KMS-11 (cell line): ENCODE results near the gene ITGA8.

Experiments used
- H2AFZ ChIP-seq: fragments of 200-600 bp; sonication (generic); 2 replicates; pipeline ENCODE4 v1.6.1; 2016; ENCODE audit warnings: antibody characterized with exemption, mixed run types, low read depth
- H3K27ac ChIP-seq: fragments of 200-600 bp; sonication (generic); 2 replicates; pipeline ENCODE4 v1.6.1; 2016; ENCODE audit warnings: mild to moderate bottlenecking, mixed run types
- H3K27me3 ChIP-seq: fragments of 200-600 bp; sonication (generic); 2 replicates; pipeline ENCODE4 v1.6.1; 2017; ENCODE audit warnings: mild to moderate bottlenecking, low read depth, mixed run types, moderate library complexity; ENCODE audit not compliant: insufficient read depth
- H3K36me3 ChIP-seq: fragments of 200-600 bp; sonication (generic); 2 replicates; pipeline ENCODE4 v1.6.1; 2017; ENCODE audit warnings: mild to moderate bottlenecking, mixed run types; ENCODE audit not compliant: insufficient read depth
- H3K4me1 ChIP-seq: fragments of 200-600 bp; sonication (generic); 2 replicates; pipeline ENCODE4 v1.6.1; 2016; ENCODE audit warnings: mild to moderate bottlenecking, low read depth, mixed run types; ENCODE audit not compliant: poor library complexity, severe bottlenecking
- H3K4me2 ChIP-seq: fragments of 200-600 bp; sonication (generic); 2 replicates; pipeline ENCODE4 v1.7.0; 2016; ENCODE audit warnings: mild to moderate bottlenecking, mixed run types
- H3K4me3 ChIP-seq: fragments of 200-600 bp; sonication (generic); IDR thresholded peaks from 2 replicates; pipeline ENCODE4 v1.6.1; 2017; ENCODE audit warnings: low read depth, low read length, mixed read lengths; ENCODE audit not compliant: insufficient read depth
- H3K79me2 ChIP-seq: fragments of 200-600 bp; sonication (generic); 2 replicates; pipeline ENCODE4 v1.6.1; 2016; ENCODE audit warnings: low read depth, mixed run types; ENCODE audit not compliant: insufficient read depth
- H3K9ac ChIP-seq: fragments of 200-600 bp; sonication (generic); 2 replicates; pipeline ENCODE4 v1.6.1; 2016; ENCODE audit warnings: mild to moderate bottlenecking, mixed run types
- H4K20me1 ChIP-seq: fragments of 200-600 bp; sonication (generic); 2 replicates; pipeline ENCODE4 v1.6.1; 2016; ENCODE audit warnings: mild to moderate bottlenecking, mixed run types; ENCODE audit not compliant: insufficient read depth
- TF ChIP-seq, protein P1 (sequence below): fragments of 200-600 bp; sonication (generic); conservative IDR thresholded peaks from 2 replicates; pipeline ENCODE4 v1.6.1; 2017; ENCODE audit warnings: low read depth, mild to moderate bottlenecking, antibody characterized with exemption, low read length, moderate library complexity, mixed read lengths

Gene ITGA8

DNA sequence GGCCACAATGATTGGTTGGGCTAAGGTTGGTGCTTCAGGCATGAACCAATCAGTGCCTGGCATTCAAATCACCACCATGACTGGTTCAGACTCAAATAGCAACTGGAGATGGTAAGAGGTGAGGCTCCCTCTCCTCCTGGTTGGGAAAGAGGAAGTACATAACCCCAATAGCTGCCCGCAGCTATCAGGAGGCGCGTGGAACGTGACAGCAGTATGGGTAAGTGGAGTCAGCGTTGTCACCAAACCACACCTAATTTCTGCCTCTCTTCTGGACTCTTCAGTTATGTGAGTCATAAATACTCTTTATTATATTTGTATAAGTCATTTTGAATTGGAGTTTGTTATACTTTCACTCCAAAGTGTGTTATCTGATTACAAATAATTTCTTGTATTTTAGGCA is 17.9 kb upstream of the ITGA8 start:
- Histone ChIP-seq H3K36me3 (no peaks in the 10 kb centered on the region), H3K27ac (no peak overlapping the region)
- TF ChIP-seq, protein P1, sequence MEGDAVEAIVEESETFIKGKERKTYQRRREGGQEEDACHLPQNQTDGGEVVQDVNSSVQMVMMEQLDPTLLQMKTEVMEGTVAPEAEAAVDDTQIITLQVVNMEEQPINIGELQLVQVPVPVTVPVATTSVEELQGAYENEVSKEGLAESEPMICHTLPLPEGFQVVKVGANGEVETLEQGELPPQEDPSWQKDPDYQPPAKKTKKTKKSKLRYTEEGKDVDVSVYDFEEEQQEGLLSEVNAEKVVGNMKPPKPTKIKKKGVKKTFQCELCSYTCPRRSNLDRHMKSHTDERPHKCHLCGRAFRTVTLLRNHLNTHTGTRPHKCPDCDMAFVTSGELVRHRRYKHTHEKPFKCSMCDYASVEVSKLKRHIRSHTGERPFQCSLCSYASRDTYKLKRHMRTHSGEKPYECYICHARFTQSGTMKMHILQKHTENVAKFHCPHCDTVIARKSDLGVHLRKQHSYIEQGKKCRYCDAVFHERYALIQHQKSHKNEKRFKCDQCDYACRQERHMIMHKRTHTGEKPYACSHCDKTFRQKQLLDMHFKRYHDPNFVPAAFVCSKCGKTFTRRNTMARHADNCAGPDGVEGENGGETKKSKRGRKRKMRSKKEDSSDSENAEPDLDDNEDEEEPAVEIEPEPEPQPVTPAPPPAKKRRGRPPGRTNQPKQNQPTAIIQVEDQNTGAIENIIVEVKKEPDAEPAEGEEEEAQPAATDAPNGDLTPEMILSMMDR: no peak

DNA sequence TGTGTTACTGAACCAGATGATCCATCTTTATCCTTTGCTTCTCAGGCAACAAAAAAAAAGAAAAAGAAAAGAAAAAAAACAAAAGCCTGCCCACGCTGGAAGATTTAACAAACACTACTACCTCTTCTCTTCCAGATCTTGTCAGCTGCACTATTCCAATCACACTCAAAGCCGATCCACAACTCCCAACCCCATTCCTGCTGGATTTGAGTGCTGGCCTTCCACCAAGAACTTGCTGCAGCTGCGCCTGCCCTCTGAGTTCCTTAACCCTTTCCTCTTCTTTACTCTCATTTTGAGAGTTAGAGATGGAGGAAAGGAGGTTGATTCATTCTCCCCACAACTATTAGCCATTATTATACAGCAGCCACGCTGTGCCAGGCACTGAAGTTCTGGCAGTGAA is 16.0 kb upstream of the ITGA8 start:
- Histone ChIP-seq H3K27me3 (no peaks in the 10 kb centered on the region), H4K20me1 (no peaks in the 10 kb centered on the region), H3K27ac (no peak overlapping the region), H3K9ac (no peak overlapping the region), H3K79me2 (no peaks in the 10 kb centered on the region), H2AFZ (no peak overlapping the region), H3K4me3 (no peak overlapping the region), H3K4me2 (no peak overlapping the region), H3K36me3 (no peaks in the 10 kb centered on the region), H3K4me1 (no peaks in the 10 kb centered on the region)
- TF ChIP-seq, protein P1: no peak

More for the DNA sequence above, 17.9 kb upstream of the ITGA8 start:
- Histone ChIP-seq H3K4me1 (no peaks in the 10 kb centered on the region), H3K27me3 (no peaks in the 10 kb centered on the region), H3K4me2 (no peak overlapping the region), H3K79me2 (no peaks in the 10 kb centered on the region), H2AFZ (no peak overlapping the region), H4K20me1 (no peaks in the 10 kb centered on the region), H3K9ac (no peak overlapping the region), H3K4me3 (no peak overlapping the region)

DNA sequence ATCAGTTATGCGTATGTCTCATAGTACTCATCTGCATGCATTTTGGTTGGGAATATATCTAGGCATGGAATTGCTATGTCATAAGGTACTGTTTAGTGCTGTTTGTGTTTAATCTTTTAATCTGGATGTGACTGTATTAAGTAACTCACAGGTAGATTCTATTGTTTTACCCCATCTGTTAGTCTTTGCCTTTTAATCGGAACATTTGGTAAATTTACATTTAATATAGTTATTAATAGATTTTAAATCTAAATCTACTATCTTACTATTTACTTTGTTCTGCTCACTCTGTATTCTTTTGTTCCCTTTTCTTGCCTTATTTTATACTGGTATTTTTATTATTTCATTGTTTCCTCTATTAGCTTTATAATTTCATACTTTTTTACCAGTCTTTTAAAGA is 10.6 kb upstream of the ITGA8 start:
- no peaks in the 10 kb centered on the region for H3K36me3 ChIP-seq
- H2AFZ ChIP-seq: no peak overlapping the region
- H3K4me3 ChIP-seq: no peak overlapping the region
- TF ChIP-seq, protein P1: no peak
- no peaks in the 10 kb centered on the region for H3K27me3 ChIP-seq
- H3K4me1 ChIP-seq: no peaks in the 10 kb centered on the region
- no peak overlapping the region for H3K27ac ChIP-seq
- no peaks in the 10 kb centered on the region for H3K79me2 ChIP-seq
- no peaks in the 10 kb centered on the region for H4K20me1 ChIP-seq
- no peak overlapping the region for H3K9ac ChIP-seq
- no peak overlapping the region for H3K4me2 ChIP-seq

DNA sequence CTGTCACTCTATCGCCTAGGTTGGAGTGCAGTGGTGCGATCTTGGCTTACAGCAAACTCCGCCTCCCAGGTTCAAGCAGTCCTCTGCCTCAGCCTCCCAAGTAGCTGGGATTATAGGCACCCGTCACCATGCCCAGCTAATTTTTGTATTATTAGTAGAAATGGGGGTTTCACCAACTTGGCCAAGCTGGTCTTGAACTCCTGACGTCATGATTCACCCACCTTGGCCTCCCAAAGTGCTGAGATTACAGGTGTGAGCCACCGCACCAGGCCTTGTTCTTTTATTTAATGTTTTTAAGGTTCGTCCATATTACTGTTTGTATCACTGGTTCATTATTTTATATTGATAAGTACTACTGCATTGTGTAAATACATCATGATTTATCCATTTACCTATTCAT is 10.2 kb upstream of the ITGA8 start:
- no peak overlapping the region for H3K27ac ChIP-seq
- TF ChIP-seq, protein P1: no peak

DNA sequence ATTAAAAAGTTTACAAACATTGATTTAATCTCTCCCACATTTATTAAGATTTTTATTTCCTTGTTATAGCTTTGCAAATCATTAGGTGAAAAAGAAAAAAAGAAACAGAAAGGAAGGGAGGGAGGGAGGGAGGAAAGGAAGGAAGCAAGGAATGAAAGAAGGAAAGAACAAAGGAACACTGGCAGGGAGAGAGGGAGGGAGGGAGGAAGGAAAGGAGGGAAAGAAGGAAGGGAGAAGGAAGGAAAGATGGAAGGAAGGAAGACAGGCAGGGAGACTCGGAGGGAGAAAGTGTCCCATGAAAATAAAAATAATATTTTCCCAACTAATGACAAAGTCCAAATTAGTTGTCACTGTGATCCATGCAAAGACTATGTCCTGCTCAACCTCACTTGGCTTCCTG is 6.3 kb upstream of the ITGA8 start:
- Histone ChIP-seq H3K4me2 (no peak overlapping the region), H3K27me3 (no peaks in the 10 kb centered on the region), H3K27ac (no peak overlapping the region), H3K79me2 (no peaks in the 10 kb centered on the region), H3K9ac (no peak overlapping the region), H4K20me1 (no peaks in the 10 kb centered on the region), H3K4me1 (peaks cover 6% of the 10 kb centered on the region), H3K4me3 (no peak overlapping the region), H2AFZ (no peak overlapping the region), H3K36me3 (no peaks in the 10 kb centered on the region)
- TF ChIP-seq, protein P1: no peak

More for the DNA sequence above, 10.2 kb upstream of the ITGA8 start:
- Histone ChIP-seq H3K9ac (no peak overlapping the region), H2AFZ (no peak overlapping the region), H3K4me2 (no peak overlapping the region), H3K4me1 (peaks cover 1% of the 10 kb centered on the region), H3K27me3 (no peaks in the 10 kb centered on the region), H4K20me1 (no peaks in the 10 kb centered on the region), H3K4me3 (no peak overlapping the region), H3K79me2 (no peaks in the 10 kb centered on the region), H3K36me3 (no peaks in the 10 kb centered on the region)
